HG03521 (cell line): ENCODE measurements around the gene NATD1.

Source experiments
- ATAC-seq: cut with Tn5 transposase; IDR thresholded peaks from one replicate; pipeline ENCODE4 v1.9.1; 2021; ENCODE audit warnings: mild to moderate bottlenecking, moderate library complexity; ENCODE audit not compliant: unreplicated experiment

The NATD1 gene

GRCh38 chr17:21252796-21253645 is at the start of gene NATD1:
TSS of gene NATD1 (minus strand) at chr17:21253410. CDS start at chr17:21253264, 146 bp downstream.
- peak; percentile 56 for ATAC-seq

- no peak for ATAC-seq
Measured at GRCh38 chr17:21301593-21302550, 48.7 kb upstream of the NATD1 start.

GRCh38 chr17:21300601-21301571 is 47.7 kb upstream of the NATD1 start:
- no peak for ATAC-seq

- no peak for ATAC-seq
Measured at GRCh38 chr17:21299981-21300600, 46.9 kb upstream of the NATD1 start.

GRCh38 chr17:21298983-21299519 is 45.8 kb upstream of the NATD1 start:
- no peak for ATAC-seq

- ATAC-seq = no peak
Measured at GRCh38 chr17:21298056-21298982, 45.1 kb upstream of the NATD1 start.

- ATAC-seq = no peak
Measured at GRCh38 chr17:21297597-21297996, 44.4 kb upstream of the NATD1 start.

GRCh38 chr17:21297026-21297520 is 43.9 kb upstream of the NATD1 start:
- ATAC-seq = no peak

GRCh38 chr17:21296097-21297025 is 43.2 kb upstream of the NATD1 start:
- ATAC-seq = no peak

GRCh38 chr17:21295036-21295952 is 42.1 kb upstream of the NATD1 start:
- ATAC-seq = no peak

GRCh38 chr17:21294321-21295035 is 41.3 kb upstream of the NATD1 start:
- ATAC-seq = no peak

- ATAC-seq = no peak
Measured at GRCh38 chr17:21293831-21294210, 40.6 kb upstream of the NATD1 start.

- ATAC-seq = no peak
Measured at GRCh38 chr17:21292867-21293830, 39.9 kb upstream of the NATD1 start.

GRCh38 chr17:21291862-21292261 is 38.7 kb upstream of the NATD1 start:
- ATAC-seq = no peak

- ATAC-seq = no peak
Measured at GRCh38 chr17:21291357-21291756, 38.1 kb upstream of the NATD1 start.
